HPDE6-E6E7 (cell line): ENCODE results near the gene FTH1.
"Not testable (repeated sequence)": the region's sequence is repeated elsewhere in the genome, so short reads cannot be mapped to it uniquely, and the experiment has no call there.

Experiments
- DNase-seq: peaks from one replicate; pipeline ENCODE4 v3.0.0; 2011; ENCODE audit warnings: missing footprints; ENCODE audit errors: extremely low spot score

FTH1 gene

GRCh38 chr11:61967116-61967923 is at the start of gene FTH1:
FTH1 (minus strand) TSS chr11:61967634; CDS start chr11:61967425, 209 bp downstream.
- peak; percentile 64 for DNase-seq

DNA sequence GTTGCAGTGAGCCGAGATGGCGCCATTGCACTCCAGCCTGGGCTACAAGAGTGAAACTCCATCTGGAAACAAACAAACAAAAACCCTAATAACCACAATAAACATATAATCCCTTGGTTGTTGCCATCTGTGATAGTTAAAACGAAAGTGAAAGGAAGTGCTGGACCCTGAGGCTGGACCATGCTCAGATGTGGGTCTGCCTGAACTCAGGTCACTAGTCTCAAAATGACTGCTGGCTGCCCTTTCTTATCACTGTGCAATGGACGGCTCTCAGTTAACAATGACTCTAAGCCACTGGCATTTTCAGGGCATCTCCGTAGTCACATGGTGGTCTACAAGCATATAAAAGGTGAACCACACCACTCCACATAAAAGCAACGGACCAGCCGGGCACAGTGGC is 48.2 kb upstream of the FTH1 start:
- DNase-seq = no peak

GRCh38 chr11:62013537-62014476 is 46.4 kb upstream of the FTH1 start:
- DNase-seq = no peak

DNA sequence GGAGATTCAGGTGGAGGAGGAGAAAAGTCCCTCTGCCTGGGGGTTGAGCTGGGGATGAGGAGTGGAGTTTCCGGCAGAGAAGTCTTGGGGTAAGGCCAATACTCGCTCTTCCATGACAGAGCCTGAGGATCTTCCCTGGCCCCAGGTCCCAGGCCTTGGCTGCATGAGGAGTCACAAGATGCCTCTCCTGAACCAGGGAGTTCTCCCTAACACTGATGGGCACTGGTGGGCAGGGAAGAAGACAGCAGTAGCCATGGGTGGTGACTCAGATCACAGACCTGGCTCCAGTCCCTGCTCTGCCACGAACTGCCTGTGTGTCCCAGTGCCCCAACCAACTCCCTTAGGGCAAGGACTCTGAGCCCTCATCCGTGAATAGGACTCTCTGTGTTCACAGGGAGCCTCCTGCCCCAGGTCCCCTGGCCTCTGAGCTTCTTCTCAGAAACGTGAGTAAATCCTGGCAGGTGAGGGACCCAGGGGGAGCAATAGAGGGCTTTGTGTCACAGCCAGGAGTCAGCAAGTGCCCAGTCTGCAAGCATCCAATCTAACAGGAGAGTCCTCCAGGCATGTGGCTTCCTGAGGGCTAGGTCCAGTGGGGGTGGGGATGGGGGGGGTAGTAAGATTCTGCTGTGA is 45.5 kb upstream of the FTH1 start:
- DNase-seq = no peak

DNA sequence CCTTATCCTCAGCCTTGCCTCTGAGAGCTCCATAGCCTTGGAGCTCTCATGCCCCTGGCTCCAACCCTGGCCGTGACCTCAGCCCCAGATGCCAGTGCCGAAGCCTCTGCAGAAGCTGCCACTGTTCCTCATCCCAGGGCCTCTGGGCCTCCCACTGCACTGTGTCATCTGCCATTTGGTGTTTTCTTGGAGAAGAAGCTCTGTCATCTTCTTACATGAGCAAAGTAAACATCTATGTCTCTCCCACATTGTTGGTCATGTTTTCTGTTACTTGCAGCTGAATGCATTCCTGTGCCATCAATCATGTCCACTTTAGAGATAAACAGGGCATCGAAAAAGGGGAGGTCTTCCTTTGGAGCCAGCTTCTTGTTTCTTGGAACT is 45.0 kb upstream of the FTH1 start:
- no peak for DNase-seq

GRCh38 chr11:62011881-62012280 is 44.4 kb upstream of the FTH1 start:
- no peak for DNase-seq

DNA sequence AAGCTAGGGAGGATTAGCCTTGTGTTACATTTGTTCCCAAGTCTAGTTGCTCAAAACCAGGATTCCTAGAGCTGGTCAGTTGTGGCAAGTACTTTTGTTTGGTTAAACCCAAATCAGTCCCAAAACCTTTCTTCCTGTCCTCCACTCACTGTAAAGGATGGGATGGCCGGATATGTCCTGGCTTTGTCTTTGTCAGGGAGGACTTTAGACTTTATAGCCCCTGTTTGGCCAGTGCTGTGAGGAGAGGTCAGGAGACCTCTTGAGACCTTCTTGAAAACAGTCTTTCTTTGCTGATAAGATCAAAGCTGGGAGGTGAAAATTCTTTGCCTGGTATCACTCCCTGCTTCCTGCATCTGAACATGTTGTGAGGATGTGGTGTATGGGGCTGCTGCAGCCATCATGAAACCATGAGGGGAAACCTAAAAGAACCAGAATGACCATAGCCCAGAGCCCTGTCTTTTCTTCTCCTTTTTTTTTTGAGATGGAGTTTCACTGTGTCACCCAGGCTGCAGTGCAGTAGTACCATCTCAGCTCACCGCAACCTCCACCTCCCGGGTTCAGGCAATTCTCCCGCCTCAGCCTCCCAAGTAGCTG is 43.6 kb upstream of the FTH1 start:
- DNase-seq = no peak

- DNase-seq = no peak
These were observed 40.8 kb upstream of the FTH1 start for GRCh38 chr11:62008193-62008592.

GRCh38 chr11:62004473-62004872 is 37.0 kb upstream of the FTH1 start:
- no peak for DNase-seq

DNA sequence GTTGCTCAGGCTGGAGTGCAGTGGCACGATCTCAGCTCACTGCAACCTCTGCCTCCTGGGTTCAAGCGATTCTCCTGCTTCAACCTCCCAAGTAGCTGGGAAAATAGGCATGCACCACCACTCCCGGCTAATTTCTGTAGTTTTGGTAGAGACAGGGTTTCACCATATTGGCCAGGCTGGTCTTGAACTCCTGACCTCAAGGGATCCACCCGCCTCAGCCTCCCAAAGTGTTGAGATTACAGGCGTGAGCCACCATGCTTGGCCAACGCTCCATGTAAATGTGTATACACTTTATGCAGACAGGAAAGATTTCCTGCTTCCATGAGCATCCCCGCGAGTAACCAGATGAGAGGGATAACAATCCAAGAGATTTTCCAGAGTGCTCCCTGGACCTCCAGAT is 34.8 kb upstream of the FTH1 start:
- not testable (repeated sequence) for DNase-seq

DNA sequence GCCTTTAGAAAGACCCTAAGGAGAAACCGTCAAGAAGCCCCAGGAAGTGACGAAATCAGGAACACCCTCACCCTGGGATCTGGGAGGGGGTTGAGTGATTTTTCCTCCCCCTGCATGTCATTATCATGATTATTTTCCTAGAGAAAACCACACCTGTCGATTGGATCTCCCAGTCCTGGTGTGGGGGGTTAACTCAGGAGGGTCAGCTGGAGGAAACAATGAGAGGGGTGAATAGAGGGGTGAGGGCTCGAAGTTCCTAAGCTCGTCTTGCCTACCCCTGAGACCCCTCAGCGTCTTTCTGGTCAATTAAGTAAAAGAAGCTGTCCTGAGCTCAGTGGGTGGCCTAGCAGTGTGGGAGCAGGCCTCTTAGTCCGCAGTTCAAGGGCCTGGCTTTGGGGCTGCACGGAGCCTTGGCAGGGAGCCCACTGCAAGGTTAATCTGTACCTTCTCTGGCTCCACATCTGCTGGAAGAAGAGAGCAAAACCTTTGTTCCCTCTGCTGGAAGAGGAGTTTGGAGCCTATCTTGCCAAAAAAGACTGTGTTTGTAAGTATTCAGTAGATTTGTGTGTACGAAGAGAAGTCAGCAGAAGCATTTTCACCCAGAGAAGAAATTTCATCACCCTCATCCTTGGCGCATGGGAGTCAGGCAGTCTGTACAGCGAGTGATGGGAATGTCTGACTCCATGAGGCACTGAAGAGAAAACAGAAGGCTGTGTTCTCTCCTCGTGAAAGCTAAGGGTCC is 34.2 kb upstream of the FTH1 start:
- DNase-seq = no peak

DNA sequence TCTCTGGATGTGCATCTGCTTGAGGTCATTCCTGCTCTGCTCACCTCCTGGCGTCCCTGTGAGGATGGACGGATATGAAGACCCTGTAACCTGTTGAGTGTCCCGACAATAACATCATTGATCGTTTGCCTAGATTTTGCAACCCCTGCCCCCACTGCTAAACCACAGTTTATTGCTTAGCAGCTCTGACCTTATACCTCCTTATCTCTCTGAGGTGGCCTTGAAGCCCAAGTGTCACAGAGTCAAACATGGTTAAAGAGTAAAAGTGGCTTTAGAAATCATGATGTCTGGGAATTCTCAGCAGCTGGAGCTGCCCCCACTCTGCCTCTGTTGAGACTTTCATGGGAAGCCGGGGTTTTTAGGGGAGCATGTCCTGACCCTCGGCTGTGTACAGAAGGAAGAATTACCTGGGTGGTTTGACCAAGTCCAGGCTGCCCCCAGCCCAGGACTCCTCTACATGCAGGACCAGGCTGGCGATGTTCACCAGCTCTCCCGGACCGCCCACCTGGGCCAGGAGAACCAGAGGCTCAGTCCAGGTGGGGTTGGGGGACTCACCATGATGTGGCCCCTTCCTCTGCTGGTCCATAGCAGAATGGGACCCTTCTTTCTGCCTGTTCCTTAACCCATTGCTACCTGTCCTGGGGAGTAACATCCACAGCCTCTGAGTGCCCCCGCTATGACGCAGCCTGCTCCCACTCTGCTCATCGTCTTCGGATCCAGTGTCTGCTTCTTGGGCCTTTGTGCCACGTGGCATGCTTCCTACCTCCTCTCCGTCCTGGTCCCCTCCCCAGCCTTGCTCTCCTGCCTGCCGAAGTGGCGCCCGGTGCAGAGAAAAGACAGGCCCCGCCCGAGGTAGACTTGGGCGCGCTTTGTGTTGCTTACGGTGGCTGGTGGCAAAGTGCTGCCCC is 33.4 kb upstream of the FTH1 start:
- no peak for DNase-seq

DNA sequence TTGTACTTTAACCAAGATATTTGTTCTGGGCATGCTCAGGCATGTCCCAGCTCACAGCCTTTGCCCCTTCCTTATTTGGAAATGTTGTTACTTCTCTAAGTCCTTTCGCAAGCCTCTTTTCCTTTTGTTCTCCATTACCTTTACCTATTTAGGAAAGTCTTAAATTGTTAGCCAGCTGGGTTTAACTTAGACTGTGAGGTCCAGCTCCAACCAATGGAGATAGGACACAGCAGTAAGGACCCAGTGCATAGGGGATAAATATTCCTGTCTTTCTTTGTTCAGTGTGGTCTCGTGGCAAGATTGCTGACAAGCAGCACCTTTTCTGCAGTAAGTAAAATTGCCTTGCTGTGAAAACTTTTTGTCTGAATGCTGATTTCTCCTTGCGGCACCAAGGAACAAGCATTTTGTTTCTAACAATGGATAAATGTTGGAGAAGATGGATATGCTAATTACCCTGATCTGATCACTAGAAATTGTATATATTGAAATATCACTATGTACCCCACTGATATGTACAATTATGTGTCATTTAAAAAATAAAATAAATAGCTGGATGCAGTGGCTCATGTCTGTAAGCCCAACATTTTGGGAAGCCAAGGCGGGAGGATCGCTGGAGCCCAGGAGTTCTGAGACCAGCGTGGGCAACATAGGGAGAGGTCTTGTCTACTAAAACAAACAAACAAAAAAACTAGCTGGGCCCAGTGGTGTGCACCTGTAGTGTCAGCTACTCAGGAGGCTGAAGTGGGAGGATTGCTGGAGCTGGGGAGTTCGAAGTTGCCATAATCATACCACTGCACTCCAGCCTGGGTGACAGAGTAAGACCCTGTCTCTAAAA is 31.9 kb upstream of the FTH1 start:
- no peak for DNase-seq

DNA sequence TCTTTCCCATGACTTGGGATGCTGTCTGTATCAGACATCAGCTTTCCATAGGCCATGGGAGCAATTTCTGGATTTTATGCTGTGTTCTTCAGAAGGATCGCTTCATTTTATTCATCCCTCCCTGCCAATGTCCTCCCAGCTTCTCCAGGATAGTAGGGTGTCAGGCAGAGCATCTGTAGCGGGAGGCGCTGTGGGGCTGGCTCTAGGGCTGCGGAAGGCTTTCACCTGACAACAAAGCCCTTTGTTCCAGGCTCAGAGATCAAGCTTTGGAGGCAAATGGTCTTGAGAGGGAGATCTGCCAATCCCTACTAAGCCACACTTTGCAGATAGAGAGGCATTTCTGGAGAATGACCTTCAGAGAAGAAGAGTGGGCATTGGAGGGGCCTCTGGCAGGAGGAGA is 29.5 kb upstream of the FTH1 start:
- no peak for DNase-seq

DNA sequence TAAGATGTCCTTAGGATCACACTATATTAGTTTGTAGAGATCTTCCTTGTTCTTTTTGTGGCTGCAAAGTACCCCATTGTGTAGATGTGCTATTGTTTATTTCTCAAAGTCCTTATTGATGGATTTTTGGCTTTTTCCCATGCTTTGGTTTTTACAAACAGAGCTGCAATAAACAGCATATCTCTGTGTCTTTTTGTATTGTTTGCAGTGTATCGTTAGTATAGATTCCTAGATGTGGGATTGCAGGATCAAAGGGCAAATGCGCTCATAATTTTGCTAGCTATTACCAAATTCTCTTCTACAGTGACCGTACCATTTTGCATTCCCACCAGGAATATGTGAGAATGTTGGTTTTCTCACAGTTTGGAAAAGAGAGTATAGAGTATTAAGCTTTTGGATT is 27.5 kb upstream of the FTH1 start:
- no peak for DNase-seq

DNA sequence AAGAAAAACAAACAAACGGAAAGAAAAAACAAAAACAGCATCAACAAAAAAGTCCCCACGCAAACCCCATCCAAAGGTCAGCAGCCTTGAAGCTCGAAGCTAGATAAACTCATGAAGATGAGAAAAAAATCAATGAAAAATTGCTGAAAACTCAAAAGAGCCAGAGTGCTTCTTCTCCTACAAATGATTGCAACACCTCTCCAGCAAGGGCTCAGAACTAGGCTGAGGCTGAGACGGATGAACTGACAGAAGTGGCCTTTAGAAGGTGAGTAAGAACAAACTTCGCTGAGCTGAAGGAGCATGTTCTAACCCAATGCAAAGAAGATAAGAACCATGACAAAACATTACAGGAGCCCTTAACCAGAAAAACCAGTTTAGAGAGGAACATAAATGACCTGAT is 18.4 kb upstream of the FTH1 start:
- DNase-seq = no peak

GRCh38 chr11:61983419-61983818 is 16.0 kb upstream of the FTH1 start:
- no peak for DNase-seq

- DNase-seq = no peak
These were observed 13.5 kb upstream of the FTH1 start for GRCh38 chr11:61980783-61981541.
